ENCODE data around the gene CCDC152.

DNA sequence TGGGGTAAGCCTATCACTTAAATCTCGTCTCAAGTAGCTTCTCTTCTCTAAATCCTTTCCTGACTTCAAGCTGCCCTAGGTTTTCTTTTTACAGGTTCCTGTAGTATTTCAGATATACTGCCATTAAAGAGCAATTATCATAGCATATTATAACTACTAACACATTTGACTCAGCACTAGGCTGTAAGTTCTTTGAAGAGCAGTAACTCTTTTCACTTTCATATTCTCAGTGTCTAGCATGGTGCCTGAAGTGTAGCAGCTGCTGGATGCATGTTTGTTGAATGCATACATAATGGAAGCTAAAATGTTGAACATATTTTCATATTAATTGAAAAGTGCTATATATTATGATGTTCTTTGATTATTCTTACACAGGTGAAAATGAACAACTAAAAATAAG, 22.5 kb downstream of the CCDC152 start:
- TF ChIP-seq CTCF (IDR thresholded peaks at IDR 0.05; ENCODE audit: extremely low read depth in 1 of 2, insufficient read depth in 1 of 2, low read depth in 1 of 2, low read length in 2 of 2) (no peak), MYC (IDR thresholded peaks at IDR 0.05; ENCODE audit: low read depth, low read length) (no peak), EZH2 (IDR thresholded peaks at IDR 0.05; ENCODE audit: borderline replicate concordance, low read depth, low read length, severe bottlenecking) (no peak), POLR2A (IDR thresholded peaks at IDR 0.05; ENCODE audit: low read depth, low read length) (no peak), POLR2AphosphoS5 (IDR thresholded peaks at IDR 0.05; ENCODE audit: insufficient read depth, low read depth, low read length) (no peak)
